H1 (cell line): Measurements from ENCODE around the gene TMLHE. TPM values are rescaled to one million over a fixed set of nuclear protein-coding genes. Genes with fewer than 3 reads are reported as not detected.
"Not testable (repeated sequence)": the region's sequence is repeated elsewhere in the genome, so short reads cannot be mapped to it uniquely, and the experiment has no call there.

Source experiments
- CTCF ChIA-PET: fragments of 300-600 bp; sonication (Branson Sonifier 250); formaldehyde crosslinking; loops from one replicate; lab custom pipeline; 2021; ENCODE audit not compliant: partially characterized antibody; lab: Charles Lee
- POLR2A ChIA-PET: fragments of 300-600 bp; sonication (Branson Sonifier 250); formaldehyde crosslinking; loops from one replicate; lab custom pipeline; 2021; ENCODE audit warnings: inconsistent platforms; ENCODE audit not compliant: partially characterized antibody; lab: Charles Lee
- DNase-seq, 2 experiments: peaks; one replicate each; pipeline versions ENCODE4 v3.0.0 to v3.0.0-alpha.2; 2010 to 2022; ENCODE audit warnings: low spot score in 2 of 2, low read depth in 1 of 2, mixed read lengths in 1 of 2
- FAIRE-seq: peaks from 2 replicates; lab custom pipeline; 2011; peaks lifted over from hg19 to GRCh38; lab: Jason Lieb, UNC
- H2AFZ ChIP-seq: 2 replicates; pipeline ENCODE4 v1.8.1; 2012; ENCODE audit warnings: low read length, inconsistent platforms
- H2AK5ac ChIP-seq: 2 replicates; pipeline ENCODE4 v1.6.1; 2013; ENCODE audit warnings: low read depth, low read length
- H2BK120ac ChIP-seq: replicated peaks from 2 replicates; pipeline ENCODE3; 2013; ENCODE audit warnings: low read depth, low read length, inconsistent platforms
- H2BK12ac ChIP-seq: 2 replicates; pipeline ENCODE4 v1.6.1; 2013; ENCODE audit warnings: low read depth, low read length
- H2BK15ac ChIP-seq: 2 replicates; pipeline ENCODE4 v1.6.1; 2013; ENCODE audit warnings: low read length
- H2BK20ac ChIP-seq: 2 replicates; pipeline ENCODE4 v1.6.1; 2013; ENCODE audit warnings: low read length
- H2BK5ac ChIP-seq: 2 replicates; pipeline ENCODE4 v1.6.1; 2013; ENCODE audit warnings: low read depth, low read length
- H3K14ac ChIP-seq: 2 replicates; pipeline ENCODE4 v1.6.1; 2013; ENCODE audit warnings: inconsistent platforms; ENCODE audit not compliant: insufficient read length
- H3K18ac ChIP-seq: 2 replicates; pipeline ENCODE4 v1.6.1; 2013; ENCODE audit warnings: low read length; ENCODE audit errors: extremely low read depth
- H3K23ac ChIP-seq: 2 replicates; pipeline ENCODE4 v1.6.1; 2013; ENCODE audit warnings: inconsistent platforms; ENCODE audit not compliant: insufficient read length
- H3K23me2 ChIP-seq: 2 replicates; pipeline ENCODE4 v1.6.1; 2013; ENCODE audit warnings: low read depth, low read length
- H3K27ac ChIP-seq: 2 replicates; pipeline ENCODE4 v1.6.1; 2011; ENCODE audit warnings: low read depth, low read length, inconsistent platforms
- H3K27me3 ChIP-seq, 4 experiments: replicated peaks in 1 of 4; 1 replicate in 1 of 4; 2 replicates in 3 of 4; pipeline versions ENCODE4 v1.6.1 to v1.8.1; 2011 to 2013; ENCODE audit warnings: low read length in 3 of 4, mild to moderate bottlenecking in 3 of 4, inconsistent platforms in 2 of 4, mixed read lengths in 2 of 4, moderate library complexity in 1 of 4; ENCODE audit not compliant: control insufficient read depth in 3 of 4, insufficient read depth in 3 of 4; ENCODE audit errors: extremely low read depth in 1 of 4
- H3K36me3 ChIP-seq, 4 experiments: 2 replicates each; pipeline versions ENCODE4 v1.6.1 to v1.8.1; 2011 to 2013; ENCODE audit warnings: mild to moderate bottlenecking in 4 of 4, low read length in 3 of 4, moderate library complexity in 2 of 4, control low read depth in 1 of 4, inconsistent platforms in 1 of 4; ENCODE audit not compliant: insufficient read depth in 4 of 4, control insufficient read depth in 2 of 4
- H3K4ac ChIP-seq: replicated peaks from 2 replicates; pipeline ENCODE3; 2013; ENCODE audit warnings: low read length, low read depth, mixed read lengths, inconsistent platforms; ENCODE audit not compliant: insufficient read length
- H3K4me1 ChIP-seq, 4 experiments: replicated peaks in 1 of 4; 1 replicate in 1 of 4; 2 replicates in 3 of 4; pipeline versions ENCODE4 v1.6.1 to v1.8.1; 2011 to 2013; ENCODE audit warnings: low read length in 3 of 4, inconsistent platforms in 2 of 4, mixed read lengths in 1 of 4; ENCODE audit not compliant: insufficient read depth in 4 of 4, control insufficient read depth in 3 of 4
- H3K4me2 ChIP-seq, 2 experiments: 2 replicates each; pipeline versions ENCODE4 v1.6.1 to v1.8.1; 2011 to 2013; ENCODE audit warnings: low read depth in 2 of 2, low read length in 2 of 2, control low read depth in 1 of 2, inconsistent platforms in 1 of 2, mild to moderate bottlenecking in 1 of 2; ENCODE audit not compliant: insufficient read depth in 1 of 2
- H3K4me3 ChIP-seq, 4 experiments: fragments of 200-600, 300-600 bp in 1 of 4; sonication (generic), shearing (Covaris generic), sonication (Bioruptor Twin) in 1 of 4; 2 replicates each; pipeline versions ENCODE4 v1.5.1 to v1.8.1; 2011 to 2016; ENCODE audit warnings: low read length in 4 of 4, low read depth in 3 of 4, control low read depth in 2 of 4, inconsistent platforms in 2 of 4, mild to moderate bottlenecking in 2 of 4, mixed read lengths in 1 of 4, moderate library complexity in 1 of 4; ENCODE audit not compliant: insufficient read depth in 2 of 4; ENCODE audit errors: extremely low read depth in 1 of 4
- H3K56ac ChIP-seq: replicated peaks from 2 replicates; pipeline ENCODE3; 2013; ENCODE audit warnings: low read depth, mild to moderate bottlenecking, mixed read lengths, low read length, inconsistent platforms; ENCODE audit not compliant: insufficient read length
- H3K79me1 ChIP-seq: 2 replicates; pipeline ENCODE4 v1.6.1; 2013; ENCODE audit warnings: low read depth, low read length, control low read depth
- H3K79me2 ChIP-seq, 2 experiments: 2 replicates each; pipeline versions ENCODE4 v1.6.1 to v1.8.1; 2012 to 2013; ENCODE audit warnings: low read length in 2 of 2, mild to moderate bottlenecking in 2 of 2, inconsistent platforms in 1 of 2; ENCODE audit not compliant: insufficient read depth in 2 of 2, control insufficient read depth in 1 of 2
- H3K9ac ChIP-seq, 4 experiments: replicated peaks in 1 of 4; 1 replicate in 1 of 4; 2 replicates in 3 of 4; pipeline versions ENCODE4 v1.6.1 to v1.8.1; 2011 to 2013; ENCODE audit warnings: low read depth in 3 of 4, low read length in 3 of 4, control low read depth in 2 of 4, mild to moderate bottlenecking in 2 of 4, moderate library complexity in 2 of 4, inconsistent platforms in 1 of 4; ENCODE audit errors: extremely low read depth in 1 of 4
- H3K9me3 ChIP-seq, 2 experiments: 2 replicates each; pipeline versions ENCODE4 v1.6.1 to v1.8.1; 2012 to 2013; ENCODE audit warnings: mild to moderate bottlenecking in 2 of 2, moderate library complexity in 2 of 2, control low read depth in 1 of 2, inconsistent platforms in 1 of 2, low read depth in 1 of 2, low read length in 1 of 2, mixed read lengths in 1 of 2; ENCODE audit not compliant: insufficient read depth in 2 of 2
- H4K20me1 ChIP-seq, 2 experiments: replicated peaks in 1 of 2; 2 replicates each; pipeline versions ENCODE3 to v1.8.1; 2011 to 2013; ENCODE audit warnings: inconsistent platforms in 2 of 2, low read length in 2 of 2, mild to moderate bottlenecking in 1 of 2; ENCODE audit not compliant: insufficient read depth in 2 of 2, control insufficient read depth in 1 of 2
- H4K5ac ChIP-seq: 2 replicates; pipeline ENCODE4 v1.6.1; 2013; ENCODE audit warnings: low read length, low read depth, mixed read lengths, inconsistent platforms; ENCODE audit not compliant: insufficient read length
- H4K8ac ChIP-seq: 2 replicates; pipeline ENCODE4 v1.8.0; 2013; ENCODE audit warnings: mild to moderate bottlenecking, moderate library complexity, low read length, inconsistent platforms; ENCODE audit not compliant: insufficient read depth; ENCODE audit errors: extremely low read depth
- H4K91ac ChIP-seq: replicated peaks from 2 replicates; pipeline ENCODE3; 2013; ENCODE audit warnings: low read length, mixed read lengths, inconsistent platforms; ENCODE audit not compliant: insufficient read length
- WGBS, 2 experiments: shearing (Covaris generic) in 1 of 2; methylation state at CpG; one replicate each; pipeline versions ENCODE4 v1.1.6 to v1.1.7; 2013 to 2015; ENCODE audit warnings: low lambda C conversion rate in 2 of 2, mixed read lengths in 2 of 2, inconsistent platforms in 1 of 2, low coverage in 1 of 2, missing lambda C conversion rate in 1 of 2; ENCODE audit not compliant: insufficient replicate concordance in 2 of 2, insufficient coverage in 1 of 2, insufficient read length in 1 of 2; ENCODE audit errors: extremely low coverage in 1 of 2, missing lambda C conversion rate in 1 of 2; 5-methylcytosine and 5-hydroxymethylcytosine counted together
- polyA plus RNA-seq, 7 experiments: library from polyadenylated mRNA; depleted of rRNA in 3 of 7; stranded (reverse) in 5 of 7; unstranded in 2 of 7; fragments of >200 nt in 5 of 7; fragments of 200-250 nt in 2 of 7; gene quantifications; 1 replicate in 5 of 7; 2 replicates in 1 of 7; 4 replicates in 1 of 7; pipeline versions ENCODE4 v1.2.1 to v1.2.3, GENCODE V29; 2011 to 2013; ENCODE audit warnings: missing spikeins in 2 of 7, mixed read lengths in 2 of 7
- total RNA-seq: library from RNA; stranded (reverse); fragmentation: NEBNext Ultra II Directional; extraction: Animal tissue kit (Norgen Biotek cat#: 25700); gene quantifications from 2 replicates; pipeline ENCODE4 v1.2.1, GENCODE V29; 2021

TMLHE gene
- total and polyA plus RNA-seq, 2 of the 8 experiments (the other 6 are each of a cell fraction or from before 2014, with no cell fraction given), result 9.1 to 10.3 TPM

- H2AK5ac ChIP-seq, H3K4ac ChIP-seq, H4K5ac ChIP-seq, H2BK12ac ChIP-seq, FAIRE-seq, H3K23me2 ChIP-seq, H4K8ac ChIP-seq, H3K4me2 ChIP-seq, H3K18ac ChIP-seq, H4K20me1 ChIP-seq, H2AFZ ChIP-seq, CTCF ChIA-PET, H3K79me1 ChIP-seq, H3K9ac ChIP-seq, H3K56ac ChIP-seq, H2BK120ac ChIP-seq, H3K9me3 ChIP-seq, H3K79me2 ChIP-seq, H2BK20ac ChIP-seq, H4K91ac ChIP-seq, H2BK5ac ChIP-seq, H3K14ac ChIP-seq, H3K4me3 ChIP-seq, H3K23ac ChIP-seq, POLR2A ChIA-PET, H3K27ac ChIP-seq, H3K4me1 ChIP-seq, H3K27me3 ChIP-seq, DNase-seq, H2BK15ac ChIP-seq: not testable (repeated sequence)
- WGBS, 2 experiments, result 100% methylated on average over 2 of the region's 2 CpGs; no CpG with 5 or more reads in 1 of the 2 experiments
- peaks cover 0 to 14% (median 6%) of the 10 kb centered on the region in 4 experiments; a peak in 4 of 8 replicates for H3K36me3 ChIP-seq
Measured at GRCh38 chrX:155527023-155527422, 85.7 kb downstream of the TMLHE start.
